ENCODE results near the gene FDX2. TPM values are rescaled to one million over a fixed set of nuclear protein-coding genes. Genes with fewer than 3 reads are reported as not detected.
A peak's percentile ranks its signal among the peaks of the same experiment; 100 is the strongest.
"Not testable (repeated sequence)": the region's sequence is repeated elsewhere in the genome, so short reads cannot be mapped to it uniquely, and the experiment has no call there.

Gene FDX2
- polyA plus RNA-seq, 3 donors = 14.5 to 23.3 (median 20.6) TPM

- no peak for DNase-seq (ENCODE audit: extremely low read depth in 1 of 11, low read depth in 9 of 11, low spot score in 4 of 11)
Observed at GRCh38 chr19:10290357-10290875, 25.4 kb downstream of the FDX2 start.

- no peak for DNase-seq (ENCODE audit: extremely low read depth in 1 of 11, low read depth in 9 of 11, low spot score in 4 of 11)
Observed at GRCh38 chr19:10289836-10290356, 25.9 kb downstream of the FDX2 start, which contains the start of gene ICAM5. Gene ICAM5 (plus strand): TSS chr19:10289952. CDS start chr19:10290044, 92 bp downstream.

- no peak for DNase-seq (ENCODE audit: extremely low read depth in 1 of 11, low read depth in 9 of 11, low spot score in 4 of 11)
Observed at GRCh38 chr19:10289167-10289835, 26.5 kb downstream of the FDX2 start.

- DNase-seq (ENCODE audit: extremely low read depth in 1 of 11, low read depth in 9 of 11, low spot score in 4 of 11) = no peak
Observed at GRCh38 chr19:10288662-10289166, 27.1 kb downstream of the FDX2 start.

GRCh38 chr19:10286803-10287737 is 28.7 kb downstream of the FDX2 start, which contains the start of gene ICAM4:
Gene ICAM4 (plus strand): TSS chr19:10286955. CDS start chr19:10287013, 58 bp downstream.
- peak in 7 of 11 donors; percentile 65 to 89 (median 79) for DNase-seq (ENCODE audit: extremely low read depth in 1 of 11, low read depth in 9 of 11, low spot score in 4 of 11)

GRCh38 chr19:10285393-10285792 is 30.4 kb downstream of the FDX2 start:
- no peak for DNase-seq (ENCODE audit: extremely low read depth in 1 of 11, low read depth in 9 of 11, low spot score in 4 of 11)

- no peak for DNase-seq (ENCODE audit: extremely low read depth in 1 of 11, low read depth in 9 of 11, low spot score in 4 of 11)
Observed at GRCh38 chr19:10284960-10285278, 30.9 kb downstream of the FDX2 start.

- DNase-seq (ENCODE audit: extremely low read depth in 1 of 11, low read depth in 9 of 11, low spot score in 4 of 11) = no peak
Observed at GRCh38 chr19:10284065-10284959, 31.5 kb downstream of the FDX2 start.

- no peak for DNase-seq (ENCODE audit: extremely low read depth in 1 of 11, low read depth in 9 of 11, low spot score in 4 of 11)
Observed at GRCh38 chr19:10283301-10284064, 32.3 kb downstream of the FDX2 start.

- DNase-seq (ENCODE audit: extremely low read depth in 1 of 11, low read depth in 9 of 11, low spot score in 4 of 11) = not testable (repeated sequence)
Observed at GRCh38 chr19:10282043-10282442, 33.8 kb downstream of the FDX2 start.

- no peak for DNase-seq (ENCODE audit: extremely low read depth in 1 of 11, low read depth in 9 of 11, low spot score in 4 of 11)
Observed at GRCh38 chr19:10279737-10280442, 35.9 kb downstream of the FDX2 start.

GRCh38 chr19:10278935-10279334 is 36.9 kb downstream of the FDX2 start:
- DNase-seq (ENCODE audit: extremely low read depth in 1 of 11, low read depth in 9 of 11, low spot score in 4 of 11) = no peak

- no peak for DNase-seq (ENCODE audit: extremely low read depth in 1 of 11, low read depth in 9 of 11, low spot score in 4 of 11)
Observed at GRCh38 chr19:10277795-10278589, 37.8 kb downstream of the FDX2 start.

- no peak for DNase-seq (ENCODE audit: extremely low read depth in 1 of 11, low read depth in 9 of 11, low spot score in 4 of 11)
Observed at GRCh38 chr19:10274589-10274988, 41.2 kb downstream of the FDX2 start.

- DNase-seq (ENCODE audit: extremely low read depth in 1 of 11, low read depth in 9 of 11, low spot score in 4 of 11) = no peak
Observed at GRCh38 chr19:10271543-10272086, 44.2 kb downstream of the FDX2 start.
